Central memory CD8-positive, alpha-beta T cell (primary cell): ENCODE measurements around the gene NMNAT2.
A peak's percentile ranks its signal among the peaks of the same experiment; 100 is the strongest.

ENCODE experiments used
- ATAC-seq: fragments of 150-1000 bp; cut with Tn5 transposase; replicated peaks from 2 replicates; pipeline ENCODE4 v1.10.0; 2022; ENCODE audit warnings: mild to moderate bottlenecking, moderate FRiP score, moderate number of reproducible peaks; ENCODE audit not compliant: poor library complexity, severe bottlenecking; ENCODE audit errors: extremely low read depth
- DNase-seq, 2 donors: peaks; one replicate each; pipeline ENCODE4 v3.0.0; 2021; ENCODE audit warnings: low spot score in 2 of 2
- H3K27ac Mint-ChIP-seq: one replicate; pipeline ENCODE4 v1.8.0; 2022; ENCODE audit warnings: low read depth, mild to moderate bottlenecking, moderate library complexity, mixed read lengths
- H3K27me3 Mint-ChIP-seq: one replicate; pipeline ENCODE4 v1.8.0; 2022; ENCODE audit warnings: mixed read lengths
- H3K36me3 Mint-ChIP-seq: one replicate; pipeline ENCODE4 v1.8.0; 2022; ENCODE audit warnings: mild to moderate bottlenecking, moderate library complexity, mixed read lengths; ENCODE audit not compliant: insufficient read depth
- H3K4me1 Mint-ChIP-seq: one replicate; pipeline ENCODE4 v1.8.0; 2022; ENCODE audit warnings: mixed read lengths
- H3K4me3 Mint-ChIP-seq: one replicate; pipeline ENCODE4 v1.8.0; 2022; ENCODE audit warnings: mild to moderate bottlenecking, moderate library complexity, mixed read lengths
- H3K9me3 Mint-ChIP-seq: one replicate; pipeline ENCODE4 v1.8.0; 2022; ENCODE audit warnings: mixed read lengths

The NMNAT2 gene

DNA sequence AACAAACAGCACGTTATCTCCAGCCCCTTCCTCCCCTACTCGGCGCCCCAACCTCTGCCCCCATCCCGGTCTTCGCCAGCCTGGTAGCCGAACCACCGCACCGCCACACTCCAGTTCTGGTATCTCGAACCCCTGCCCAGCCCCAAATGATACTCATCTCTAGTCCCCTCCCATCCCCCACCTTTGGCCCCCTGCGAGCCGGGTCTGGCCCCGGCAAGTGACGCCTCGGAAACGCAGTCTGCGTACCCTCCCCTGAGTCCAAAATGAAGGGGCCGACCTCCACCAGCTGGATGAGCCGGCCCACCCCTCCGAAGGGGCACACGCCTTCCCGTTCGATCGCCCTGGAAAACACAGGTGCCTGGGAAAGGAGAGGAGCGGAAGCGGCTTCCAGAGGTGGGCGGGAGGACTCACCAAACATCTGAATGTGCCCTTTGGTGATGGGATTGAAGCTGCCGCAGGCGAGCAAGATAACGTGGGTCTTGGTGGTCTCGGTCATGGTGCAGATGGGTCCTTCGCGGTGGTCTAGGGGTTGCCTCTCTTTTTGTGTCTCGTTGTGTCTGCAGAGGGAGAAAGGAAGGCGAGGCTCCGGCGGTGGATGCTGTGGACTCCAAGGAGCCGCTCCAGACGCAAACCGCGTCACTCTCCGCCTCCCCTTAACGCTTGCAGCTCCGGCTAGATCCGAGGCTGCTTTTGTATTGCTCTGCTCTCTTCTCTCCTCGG, at the start of gene NMNAT2:
TSS of gene NMNAT2 (minus strand) at position 609 of the 720 bp plus-strand sequence. CDS start at position 496, 113 bp downstream.
- peak within 1 kb of the TSS; percentile 28 for H3K4me3 Mint-ChIP-seq
- peaks cover 4% of the 10 kb centered on the region for H3K9me3 Mint-ChIP-seq
- DNase-seq (no peak), ATAC-seq (no peak)
- H3K27ac Mint-ChIP-seq: no peak within 1 kb of the TSS
- H3K36me3 Mint-ChIP-seq: peaks cover 4% of the 10 kb centered on the region
- peaks cover 85% of the 10 kb centered on the region for H3K27me3 Mint-ChIP-seq
- peaks cover 27% of the 10 kb centered on the region for H3K4me1 Mint-ChIP-seq

DNA sequence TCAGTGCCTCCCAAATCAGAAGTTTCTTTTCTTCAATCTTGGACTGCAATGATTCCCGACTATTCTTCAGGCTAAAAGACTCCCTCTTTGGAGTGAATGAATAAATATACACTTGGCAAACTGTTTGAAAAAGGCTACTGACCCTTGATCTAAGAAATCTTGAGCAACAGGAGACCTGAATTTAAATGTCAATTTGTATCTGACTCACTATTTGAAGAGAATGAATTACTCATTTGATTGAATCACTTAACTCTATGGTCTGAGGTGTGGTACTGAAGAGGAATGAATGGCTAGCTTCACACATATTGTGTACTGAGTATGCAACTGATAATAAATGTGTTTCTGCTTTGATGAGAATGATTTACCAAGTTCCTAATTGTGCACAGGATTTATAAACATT, 49.5 kb upstream of the NMNAT2 start:
- peaks cover 20% of the 10 kb centered on the region for H3K27me3 Mint-ChIP-seq
- H3K36me3 Mint-ChIP-seq: peaks cover 24% of the 10 kb centered on the region
- no peak overlapping the region for H3K4me3 Mint-ChIP-seq
- peaks cover 18% of the 10 kb centered on the region for H3K4me1 Mint-ChIP-seq
- H3K27ac Mint-ChIP-seq: no peak overlapping the region
- no peaks in the 10 kb centered on the region for H3K9me3 Mint-ChIP-seq
- DNase-seq (no peak), ATAC-seq (no peak)

DNA sequence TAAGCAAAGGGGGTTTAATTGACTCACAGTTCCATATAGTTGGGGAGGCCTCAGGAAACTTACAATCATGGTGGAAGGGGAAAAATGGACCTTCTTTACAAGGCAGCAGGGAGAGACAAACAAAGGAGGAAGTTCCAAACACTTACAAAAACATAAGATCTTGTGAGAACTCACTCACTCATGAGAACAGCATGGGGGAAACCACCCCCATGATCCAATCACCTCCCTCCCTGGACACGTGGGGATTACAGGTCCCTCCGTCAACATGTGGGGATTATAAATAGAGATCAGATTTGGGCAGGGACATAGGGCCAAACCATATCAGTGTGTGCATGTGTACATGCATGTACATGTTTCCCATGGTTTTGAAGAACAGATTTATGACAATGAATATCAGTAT, 48.6 kb upstream of the NMNAT2 start:
- Mint-ChIP-seq H3K4me3 (no peak overlapping the region), H3K36me3 (peaks cover 15% of the 10 kb centered on the region), H3K27ac (no peak overlapping the region), H3K4me1 (peaks cover 13% of the 10 kb centered on the region), H3K27me3 (peaks cover 29% of the 10 kb centered on the region), H3K9me3 (no peaks in the 10 kb centered on the region)
- ATAC-seq (no peak), DNase-seq (no peak)

DNA sequence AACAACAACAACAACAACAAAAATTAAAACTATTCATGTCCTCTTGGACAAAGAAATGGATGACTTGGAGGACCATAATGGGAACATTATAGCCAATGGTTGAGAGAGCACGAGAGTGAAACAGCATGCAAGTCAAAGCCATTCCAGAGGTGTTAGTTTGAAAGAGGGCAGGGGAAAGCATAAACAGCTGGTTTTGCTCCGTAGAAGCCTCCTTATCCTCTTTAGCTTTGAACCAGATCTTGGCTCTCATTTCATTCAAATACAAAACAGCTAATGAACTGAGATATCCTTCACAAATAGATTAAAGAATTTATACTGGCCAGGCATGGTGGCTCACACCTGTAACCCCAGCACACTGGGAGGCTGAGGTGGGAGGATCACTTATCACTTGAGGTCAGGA, 45.4 kb upstream of the NMNAT2 start:
- ATAC-seq (no peak), DNase-seq (no peak)
- H3K27me3 Mint-ChIP-seq: peaks cover 61% of the 10 kb centered on the region
- no peaks in the 10 kb centered on the region for H3K9me3 Mint-ChIP-seq
- H3K4me1 Mint-ChIP-seq: no peaks in the 10 kb centered on the region
- H3K4me3 Mint-ChIP-seq: no peak overlapping the region
- H3K27ac Mint-ChIP-seq: no peak overlapping the region
- H3K36me3 Mint-ChIP-seq: peaks cover 4% of the 10 kb centered on the region

DNA sequence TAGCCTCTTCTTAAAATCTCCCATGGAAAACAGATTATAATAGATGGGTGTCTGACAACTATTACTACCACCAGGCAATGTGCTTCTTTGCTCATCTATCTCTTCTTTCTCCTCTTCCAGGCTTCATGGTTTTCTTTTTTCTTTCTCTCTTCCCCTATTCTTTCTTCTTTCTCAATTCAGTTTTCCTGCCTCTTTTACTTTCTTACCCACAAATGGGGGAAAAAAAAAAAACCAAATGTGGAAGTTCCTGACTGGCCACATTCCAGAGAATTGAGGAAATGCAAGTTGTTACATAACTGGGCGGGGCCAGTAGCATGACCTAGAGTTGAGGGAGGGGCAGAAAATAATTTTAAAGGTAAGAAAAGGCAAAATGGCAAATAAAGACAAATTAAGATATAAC, 43.2 kb upstream of the NMNAT2 start:
- Mint-ChIP-seq H3K27ac (no peak overlapping the region), H3K27me3 (peaks cover 83% of the 10 kb centered on the region), H3K36me3 (peaks cover 4% of the 10 kb centered on the region), H3K4me1 (no peaks in the 10 kb centered on the region), H3K9me3 (no peaks in the 10 kb centered on the region), H3K4me3 (no peak overlapping the region)
- DNase-seq (no peak), ATAC-seq (no peak)

DNA sequence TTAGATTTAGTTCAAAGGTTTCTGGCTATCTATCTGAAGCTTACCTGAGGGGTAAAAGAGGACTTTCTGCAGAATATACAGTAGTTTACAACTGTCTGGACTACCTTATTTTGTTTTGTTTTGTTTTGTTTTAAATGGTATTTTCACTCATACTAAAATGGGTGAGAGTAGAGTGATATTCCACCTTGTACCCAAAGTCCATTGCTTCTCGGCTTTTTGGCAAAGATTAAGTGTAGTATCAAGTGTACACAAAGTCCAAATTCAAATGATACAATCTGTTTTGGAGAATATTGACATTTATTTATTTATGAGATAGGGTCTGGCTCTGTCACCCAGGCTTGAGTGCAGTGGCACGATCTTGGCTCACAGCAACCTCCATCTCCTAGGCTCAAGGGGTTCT, 42.4 kb upstream of the NMNAT2 start:
- Mint-ChIP-seq H3K36me3 (peaks cover 4% of the 10 kb centered on the region), H3K9me3 (no peaks in the 10 kb centered on the region), H3K4me3 (no peak overlapping the region), H3K4me1 (no peaks in the 10 kb centered on the region), H3K27ac (no peak overlapping the region), H3K27me3 (peaks cover 91% of the 10 kb centered on the region)
- DNase-seq (no peak), ATAC-seq (no peak)

DNA sequence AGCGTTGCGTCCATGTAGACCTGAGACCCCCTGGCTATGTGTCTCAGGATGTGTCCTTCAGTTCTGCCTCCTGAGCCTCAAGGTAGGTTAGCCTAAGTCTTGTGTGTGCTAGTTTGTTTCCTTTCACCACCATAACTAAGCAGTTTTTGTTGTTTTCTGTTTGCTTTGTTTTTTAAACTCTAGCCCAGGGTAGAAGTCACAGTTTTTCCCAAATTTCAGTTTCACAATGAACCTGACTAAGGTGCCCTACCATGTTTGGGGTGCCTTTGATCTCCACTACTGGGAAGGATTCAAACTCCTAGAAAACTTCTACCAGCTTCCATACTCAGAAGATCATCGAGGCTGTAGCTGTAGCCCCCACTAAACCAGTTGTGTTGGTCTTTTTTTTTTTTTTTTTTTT, 39.3 kb upstream of the NMNAT2 start:
- peaks cover 87% of the 10 kb centered on the region for H3K27me3 Mint-ChIP-seq
- DNase-seq (no peak), ATAC-seq (no peak)
- no peak overlapping the region for H3K4me3 Mint-ChIP-seq
- no peaks in the 10 kb centered on the region for H3K9me3 Mint-ChIP-seq
- no peaks in the 10 kb centered on the region for H3K4me1 Mint-ChIP-seq
- no peaks in the 10 kb centered on the region for H3K36me3 Mint-ChIP-seq
- H3K27ac Mint-ChIP-seq: no peak overlapping the region

DNA sequence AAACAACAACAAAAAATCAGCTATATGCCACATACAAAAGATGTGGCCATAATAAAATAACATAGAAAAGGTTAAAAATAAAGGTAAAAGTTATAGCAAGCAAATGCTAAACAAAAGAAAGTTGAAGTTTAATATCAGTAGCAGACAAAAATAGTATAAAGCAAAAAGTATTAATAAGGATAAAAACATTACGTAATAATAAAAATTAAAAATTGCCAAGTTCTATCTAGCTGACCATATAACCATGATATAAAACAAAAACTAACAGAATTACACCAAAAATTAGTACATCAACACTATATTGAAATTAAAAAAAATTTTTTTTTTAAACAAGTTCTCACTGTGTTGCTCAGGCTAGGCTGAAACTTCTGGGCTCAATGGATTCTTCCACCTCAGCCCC, 38.6 kb upstream of the NMNAT2 start:
- no peaks in the 10 kb centered on the region for H3K36me3 Mint-ChIP-seq
- ATAC-seq: no peak
- no peak for DNase-seq
- H3K9me3 Mint-ChIP-seq: no peaks in the 10 kb centered on the region
- peaks cover 81% of the 10 kb centered on the region for H3K27me3 Mint-ChIP-seq
- H3K4me3 Mint-ChIP-seq: no peak overlapping the region
- no peaks in the 10 kb centered on the region for H3K4me1 Mint-ChIP-seq
- H3K27ac Mint-ChIP-seq: no peak overlapping the region

DNA sequence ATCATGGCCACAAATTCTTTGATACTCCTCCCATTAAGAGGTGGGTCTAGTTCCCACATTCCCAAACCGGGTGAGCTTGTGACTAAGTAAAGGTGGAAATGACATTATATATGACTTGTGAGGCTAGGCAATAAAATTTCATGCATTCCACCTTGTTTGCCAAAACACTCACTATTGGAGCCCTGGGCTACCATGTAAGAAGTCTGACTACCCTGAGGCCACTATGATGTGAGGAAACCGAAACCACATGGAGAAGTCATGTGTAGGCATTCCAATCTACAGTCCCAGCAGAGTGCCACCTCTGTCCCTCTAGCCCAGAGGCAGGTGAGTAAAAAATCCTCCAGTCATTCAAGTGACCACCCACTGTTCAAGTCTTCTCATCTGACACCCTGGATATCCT, 36.2 kb upstream of the NMNAT2 start:
- ATAC-seq (no peak), DNase-seq (no peak)
- Mint-ChIP-seq H3K9me3 (no peaks in the 10 kb centered on the region), H3K4me3 (no peak overlapping the region), H3K27ac (no peak overlapping the region), H3K4me1 (no peaks in the 10 kb centered on the region), H3K36me3 (no peaks in the 10 kb centered on the region), H3K27me3 (peaks cover 57% of the 10 kb centered on the region)

DNA sequence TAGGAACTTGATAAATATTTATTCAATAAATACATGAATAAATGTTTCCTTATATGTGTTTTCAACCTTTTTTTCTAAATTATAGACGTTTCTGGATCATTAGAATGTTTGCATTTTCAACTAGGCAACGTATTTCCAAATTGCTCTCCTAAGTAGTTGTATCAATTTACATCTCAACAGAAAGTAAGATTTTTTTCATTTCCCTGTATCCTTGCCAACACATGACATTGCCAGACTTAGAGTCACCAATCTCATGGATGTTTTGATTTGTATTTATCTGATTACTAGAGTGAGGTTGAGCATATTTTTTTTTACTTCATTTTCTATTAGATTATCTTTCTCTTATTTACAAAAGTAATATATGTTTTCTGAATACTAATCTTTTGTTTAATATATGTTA, 31.9 kb upstream of the NMNAT2 start:
- H3K9me3 Mint-ChIP-seq: no peaks in the 10 kb centered on the region
- no peaks in the 10 kb centered on the region for H3K36me3 Mint-ChIP-seq
- ATAC-seq (no peak), DNase-seq (no peak)
- no peaks in the 10 kb centered on the region for H3K4me1 Mint-ChIP-seq
- H3K27ac Mint-ChIP-seq: no peak overlapping the region
- H3K27me3 Mint-ChIP-seq: peaks cover 14% of the 10 kb centered on the region
- H3K4me3 Mint-ChIP-seq: no peak overlapping the region

DNA sequence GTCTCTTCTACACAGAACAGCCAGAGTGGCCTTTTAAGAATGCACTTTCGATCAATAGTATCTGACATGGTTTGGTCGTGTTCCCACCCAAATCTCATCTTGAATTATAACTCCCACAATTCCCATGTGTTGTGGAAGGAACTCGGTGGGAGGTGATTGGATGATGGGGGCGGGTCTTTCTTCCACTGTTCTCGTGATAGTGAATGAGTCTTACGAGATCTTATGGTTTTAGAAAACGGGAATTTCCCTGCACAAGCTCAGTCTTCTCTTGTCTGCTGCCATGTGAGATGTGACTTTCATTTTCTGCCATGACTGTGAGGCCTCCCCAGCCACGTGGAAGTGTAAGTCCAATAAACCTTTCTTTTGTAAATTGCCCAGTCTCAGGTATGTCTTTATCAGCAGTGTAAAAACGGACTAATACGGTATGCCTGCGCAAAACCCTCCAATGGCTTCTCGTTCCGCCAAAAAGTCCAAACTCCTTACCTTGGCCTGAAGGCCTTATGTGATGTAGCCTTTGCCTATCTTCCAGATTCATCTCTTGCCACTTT, 31.1 kb upstream of the NMNAT2 start:
- ATAC-seq: no peak
- H3K4me3 Mint-ChIP-seq: no peak overlapping the region
- no peaks in the 10 kb centered on the region for H3K4me1 Mint-ChIP-seq
- no peaks in the 10 kb centered on the region for H3K9me3 Mint-ChIP-seq
- peaks cover 6% of the 10 kb centered on the region for H3K27me3 Mint-ChIP-seq
- no peak for DNase-seq
- no peak overlapping the region for H3K27ac Mint-ChIP-seq
- no peaks in the 10 kb centered on the region for H3K36me3 Mint-ChIP-seq

DNA sequence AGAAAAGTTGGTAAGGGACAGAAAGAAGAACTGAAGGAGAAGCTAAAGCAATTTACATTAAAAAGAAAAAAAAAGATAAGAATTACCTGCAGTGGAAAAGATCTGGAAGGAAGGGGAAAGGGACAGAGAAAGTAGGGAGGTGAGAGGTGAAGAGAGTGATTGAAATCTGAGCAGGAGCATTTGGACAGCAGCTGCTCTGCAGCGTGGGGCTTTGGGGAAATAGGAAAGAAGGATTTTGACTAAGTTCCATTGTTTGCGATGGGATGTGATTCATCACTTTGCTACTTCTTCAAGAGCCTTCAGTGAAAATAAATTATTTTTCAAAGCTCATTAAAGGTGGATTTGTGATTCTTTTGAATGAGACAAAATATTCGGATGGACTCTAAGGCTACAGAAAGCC, 26.1 kb upstream of the NMNAT2 start:
- Mint-ChIP-seq H3K9me3 (no peaks in the 10 kb centered on the region), H3K36me3 (no peaks in the 10 kb centered on the region), H3K27ac (no peak overlapping the region), H3K27me3 (peaks cover 9% of the 10 kb centered on the region), H3K4me1 (no peaks in the 10 kb centered on the region), H3K4me3 (no peak overlapping the region)
- ATAC-seq (no peak), DNase-seq (no peak)

DNA sequence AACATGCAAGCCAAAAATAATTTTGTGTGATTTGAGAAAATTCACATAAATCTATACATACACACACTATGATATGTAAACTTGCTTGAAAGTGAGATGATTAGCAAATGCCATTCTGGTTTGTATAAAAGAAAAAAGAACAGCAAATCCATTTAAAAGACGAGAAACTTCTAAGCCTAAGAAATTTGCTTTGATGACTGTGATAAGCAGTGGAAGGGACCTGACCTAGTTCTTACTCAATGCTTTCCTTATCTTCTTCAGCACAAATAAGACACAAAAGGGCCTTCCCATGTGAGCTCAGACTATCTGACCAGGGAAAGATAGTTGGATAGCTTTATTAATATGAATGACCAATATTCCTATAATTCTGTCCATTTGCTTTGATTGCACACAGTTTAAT, 25.3 kb upstream of the NMNAT2 start:
- H3K27ac Mint-ChIP-seq: no peak overlapping the region
- ATAC-seq: no peak
- H3K27me3 Mint-ChIP-seq: peaks cover 9% of the 10 kb centered on the region
- DNase-seq: no peak
- no peaks in the 10 kb centered on the region for H3K36me3 Mint-ChIP-seq
- H3K4me1 Mint-ChIP-seq: no peaks in the 10 kb centered on the region
- no peak overlapping the region for H3K4me3 Mint-ChIP-seq
- H3K9me3 Mint-ChIP-seq: no peaks in the 10 kb centered on the region
